Lower leg skin (tissue), 3 donors: Measurements from ENCODE around the gene ZNF407.

Source experiments
- POLR2A ChIP-seq, 2 donors: fragments of 450-650 bp; IDR thresholded peaks; one replicate each; pipeline ENCODE4 v1.6.1; 2016 to 2017; ENCODE audit warnings: antibody characterized with exemption in 2 of 2, mild to moderate bottlenecking in 1 of 2, moderate library complexity in 1 of 2
- TF ChIP-seq, protein P1 (sequence below), 3 donors: fragments of 450-650 bp; IDR thresholded peaks; one replicate each; pipeline ENCODE4 v1.5.1; 2016; ENCODE audit warnings: antibody characterized with exemption in 3 of 3, mild to moderate bottlenecking in 3 of 3, moderate library complexity in 2 of 3

DNA sequence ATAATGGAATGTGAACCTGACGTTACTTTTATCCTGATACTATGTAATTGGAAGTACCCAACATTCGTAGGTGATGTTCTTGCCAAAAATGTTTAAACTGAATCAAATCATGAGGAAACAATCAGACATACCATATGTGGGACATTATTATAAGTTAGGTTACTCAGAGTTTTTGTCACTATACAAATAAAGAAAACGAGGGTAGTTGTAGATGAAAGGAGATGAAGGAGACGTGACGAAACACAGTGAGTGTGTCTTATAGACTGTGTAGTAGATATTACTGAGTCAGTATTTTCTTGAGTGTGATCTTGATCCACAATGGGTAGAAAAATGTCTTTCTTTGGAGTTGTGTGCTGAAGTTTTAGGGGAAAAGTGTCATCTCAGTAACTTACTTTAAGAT is 176.8 kb downstream of the ZNF407 start:
- TF ChIP-seq, protein P1, sequence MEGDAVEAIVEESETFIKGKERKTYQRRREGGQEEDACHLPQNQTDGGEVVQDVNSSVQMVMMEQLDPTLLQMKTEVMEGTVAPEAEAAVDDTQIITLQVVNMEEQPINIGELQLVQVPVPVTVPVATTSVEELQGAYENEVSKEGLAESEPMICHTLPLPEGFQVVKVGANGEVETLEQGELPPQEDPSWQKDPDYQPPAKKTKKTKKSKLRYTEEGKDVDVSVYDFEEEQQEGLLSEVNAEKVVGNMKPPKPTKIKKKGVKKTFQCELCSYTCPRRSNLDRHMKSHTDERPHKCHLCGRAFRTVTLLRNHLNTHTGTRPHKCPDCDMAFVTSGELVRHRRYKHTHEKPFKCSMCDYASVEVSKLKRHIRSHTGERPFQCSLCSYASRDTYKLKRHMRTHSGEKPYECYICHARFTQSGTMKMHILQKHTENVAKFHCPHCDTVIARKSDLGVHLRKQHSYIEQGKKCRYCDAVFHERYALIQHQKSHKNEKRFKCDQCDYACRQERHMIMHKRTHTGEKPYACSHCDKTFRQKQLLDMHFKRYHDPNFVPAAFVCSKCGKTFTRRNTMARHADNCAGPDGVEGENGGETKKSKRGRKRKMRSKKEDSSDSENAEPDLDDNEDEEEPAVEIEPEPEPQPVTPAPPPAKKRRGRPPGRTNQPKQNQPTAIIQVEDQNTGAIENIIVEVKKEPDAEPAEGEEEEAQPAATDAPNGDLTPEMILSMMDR (IDR thresholded peaks at IDR 0.05), result no peak
- no peak for TF ChIP-seq POLR2A (IDR thresholded peaks at IDR 0.05)
